Panc1 (cell line): Measurements from ENCODE around the gene BIRC6. TPM values are rescaled to one million over a fixed set of nuclear protein-coding genes. Genes with fewer than 3 reads are reported as not detected.
A peak's percentile ranks its signal among the peaks of the same experiment; 100 is the strongest.

ENCODE experiments used
- ATAC-seq: fragments of 200-7000 bp; cut with Tn5 transposase; 2 replicates; pipeline ENCODE4 v1.9.1; 2020; ENCODE audit warnings: mild to moderate bottlenecking, moderate library complexity
- BruUV-seq: library from RNA; stranded (reverse); fragments of 400-500 nt; replicated peaks from 2 replicates; lab custom pipeline; 2021; lab: Mats Ljungman, UMichigan
- CTCF ChIA-PET: fragments of 300-600 bp; sonication (Branson Sonifier 250); formaldehyde crosslinking; loops from one replicate; lab custom pipeline; 2022; ENCODE audit warnings: antibody characterized with exemption; lab: Charles Lee
- POLR2A ChIA-PET: fragments of 300-600 bp; sonication (Branson Sonifier 250); formaldehyde crosslinking; loops from one replicate; lab custom pipeline; 2022; ENCODE audit warnings: antibody characterized with exemption; lab: Charles Lee
- DNase-seq: peaks from one replicate; pipeline ENCODE4 v3.0.0-alpha.2; 2010; ENCODE audit warnings: low read depth, low spot score
- H3K27ac ChIP-seq: 2 replicates; pipeline ENCODE4 v1.5.1; 2011; ENCODE audit warnings: mild to moderate bottlenecking, low read length, inconsistent platforms
- H3K27me3 ChIP-seq: fragments of 200-500 bp; sonication (Bioruptor generic); 2 replicates; pipeline ENCODE4 v1.6.0; 2014; ENCODE audit warnings: low read length, inconsistent platforms; ENCODE audit not compliant: control insufficient read depth, insufficient read depth
- H3K36me3 ChIP-seq: fragments of 200-500 bp; sonication (Bioruptor generic); 2 replicates; pipeline ENCODE4 v1.5.1; 2014; ENCODE audit warnings: inconsistent platforms, mild to moderate bottlenecking, low read length, moderate library complexity; ENCODE audit not compliant: control insufficient read depth, insufficient read depth
- H3K4me1 ChIP-seq: 2 replicates; pipeline ENCODE4 v1.5.1; 2011; ENCODE audit warnings: inconsistent platforms, mild to moderate bottlenecking, low read length, moderate library complexity; ENCODE audit not compliant: control insufficient read depth, insufficient read depth
- H3K4me3 ChIP-seq, 2 experiments: 2 replicates each; pipeline ENCODE4 v1.5.1; 2011 to 2012; ENCODE audit warnings: low read depth in 2 of 2, low read length in 2 of 2, mild to moderate bottlenecking in 2 of 2, inconsistent platforms in 1 of 2, moderate library complexity in 1 of 2
- H3K9me3 ChIP-seq: fragments of 200-500 bp; sonication (Bioruptor generic); 2 replicates; pipeline ENCODE4 v1.5.1; 2014; ENCODE audit warnings: low read depth, mild to moderate bottlenecking, inconsistent platforms, low read length, moderate library complexity; ENCODE audit not compliant: control insufficient read depth, insufficient read depth
- CTCF ChIP-seq: fragments of 450-650 bp; IDR thresholded peaks from 2 replicates; pipeline ENCODE4 v1.5.1; 2017; ENCODE audit warnings: mild to moderate bottlenecking
- POLR2AphosphoS5 ChIP-seq: IDR thresholded peaks from 2 replicates; pipeline ENCODE4 v1.6.1; 2012; ENCODE audit warnings: mild to moderate bottlenecking, low read depth, low read length, moderate library complexity
- REST ChIP-seq, 2 experiments: IDR thresholded peaks; 2 replicates each; pipeline ENCODE4 v1.6.1; 2011 to 2012; ENCODE audit warnings: low read depth in 2 of 2, control low read depth in 1 of 2, low read length in 1 of 2, mild to moderate bottlenecking in 1 of 2, moderate library complexity in 1 of 2; ENCODE audit not compliant: insufficient read depth in 1 of 2
- SIN3A ChIP-seq: IDR thresholded peaks from 2 replicates; pipeline ENCODE4 v1.6.1; 2012; ENCODE audit warnings: low read depth, mild to moderate bottlenecking, low read length, moderate library complexity, borderline replicate concordance; ENCODE audit not compliant: insufficient read depth
- TCF7L2 ChIP-seq: IDR thresholded peaks from 2 replicates; pipeline ENCODE4 v1.6.1; 2011; ENCODE audit warnings: mild to moderate bottlenecking, low read depth, low read length, inconsistent platforms
- in situ Hi-C: cut with HindIII; loops from 2 replicates; pipeline ENCODE4 v1.10.0; 2016; ENCODE audit warnings: low sequenced_read_pairs, low pct_unique_long_range_greater_than_20kb
- intact Hi-C: fragments of 100-400 bp; cut with micrococcal nuclease; formaldehyde crosslinking; loops from one replicate; pipeline ENCODE4 v1.10.0; 2022; ENCODE audit not compliant: unreplicated experiment
- total RNA-seq: library from RNA; stranded (reverse); gene quantifications from one replicate; pipeline ENCODE4 v1.2.1, GENCODE V29; 2021; ENCODE audit not compliant: unreplicated experiment

Gene BIRC6
- total RNA-seq, 1 experiment from 2014 or later, result 73.1 TPM

GRCh38 chr2:32504877-32505478 is 148.2 kb downstream of the BIRC6 start:
- BruUV-seq, result no TSS peak
- DNase-seq (no peak), ATAC-seq (no peak)
- no peak overlapping the region for H3K27ac ChIP-seq
- POLR2A ChIA-PET, result no interaction called here
- in situ Hi-C loops (no loop called here), intact Hi-C loops (no loop called here)
- no peak overlapping the region for H3K4me3 ChIP-seq
- TF ChIP-seq TCF7L2 (no peak), CTCF (no peak), POLR2AphosphoS5 (no peak), REST (IDR thresholded peaks at IDR 0.05; ENCODE audit: insufficient read depth in 1 of 2, low read depth in 2 of 2, low read length in 1 of 2) (no peak), SIN3A (no peak)
- CTCF ChIA-PET, result no interaction called here
- H3K27me3 ChIP-seq, result no peaks in the 10 kb centered on the region
- H3K4me1 ChIP-seq, result no peaks in the 10 kb centered on the region
- peaks cover 30% of the 10 kb centered on the region for H3K36me3 ChIP-seq
- no peaks in the 10 kb centered on the region for H3K9me3 ChIP-seq

- no peak for DNase-seq
- POLR2A ChIA-PET, result interaction anchor here (0.5 kb wide), 1 partner anchor 177 kb away, joined by 7 read pairs; no protein-coding TSS in a partner anchor
- H3K4me3 ChIP-seq, result no peak overlapping the region
- no peaks in the 10 kb centered on the region for H3K27me3 ChIP-seq
- H3K4me1 ChIP-seq, result no peaks in the 10 kb centered on the region
- CTCF ChIA-PET, result no interaction called here
- intact Hi-C loops (no loop called here), in situ Hi-C loops (no loop called here)
- TSS peak; percentile 38 for BruUV-seq
- no peaks in the 10 kb centered on the region for H3K9me3 ChIP-seq
- peaks cover 34% of the 10 kb centered on the region for H3K36me3 ChIP-seq
- ATAC-seq, result no peak
- TF ChIP-seq CTCF (no peak), SIN3A (no peak), TCF7L2 (no peak)
- H3K27ac ChIP-seq, result no peak overlapping the region
These were observed 149.6 kb downstream of the BIRC6 start for GRCh38 chr2:32506446-32506845.
